Measurements from ENCODE around the gene STPG1.

DNA sequence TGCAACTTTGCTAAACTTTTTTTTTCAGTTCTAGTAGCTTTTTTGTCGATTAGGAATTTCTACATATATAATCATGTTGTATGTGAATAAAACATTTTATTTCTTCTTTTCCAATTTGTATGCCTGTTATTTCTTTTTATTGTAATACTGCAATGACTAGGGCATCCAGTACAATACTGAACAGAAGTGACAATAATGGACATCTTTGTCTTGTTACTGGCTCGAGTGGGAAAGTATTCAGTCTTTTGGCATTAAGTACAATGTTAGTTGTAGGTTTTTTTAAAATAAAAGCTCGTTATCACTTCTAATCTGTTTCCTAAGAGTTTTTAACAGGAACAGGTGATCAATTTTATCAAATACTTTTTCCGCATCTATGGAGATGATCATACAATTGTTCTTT, 9.8 kb downstream of the STPG1 start:
- TF ChIP-seq, protein P1, sequence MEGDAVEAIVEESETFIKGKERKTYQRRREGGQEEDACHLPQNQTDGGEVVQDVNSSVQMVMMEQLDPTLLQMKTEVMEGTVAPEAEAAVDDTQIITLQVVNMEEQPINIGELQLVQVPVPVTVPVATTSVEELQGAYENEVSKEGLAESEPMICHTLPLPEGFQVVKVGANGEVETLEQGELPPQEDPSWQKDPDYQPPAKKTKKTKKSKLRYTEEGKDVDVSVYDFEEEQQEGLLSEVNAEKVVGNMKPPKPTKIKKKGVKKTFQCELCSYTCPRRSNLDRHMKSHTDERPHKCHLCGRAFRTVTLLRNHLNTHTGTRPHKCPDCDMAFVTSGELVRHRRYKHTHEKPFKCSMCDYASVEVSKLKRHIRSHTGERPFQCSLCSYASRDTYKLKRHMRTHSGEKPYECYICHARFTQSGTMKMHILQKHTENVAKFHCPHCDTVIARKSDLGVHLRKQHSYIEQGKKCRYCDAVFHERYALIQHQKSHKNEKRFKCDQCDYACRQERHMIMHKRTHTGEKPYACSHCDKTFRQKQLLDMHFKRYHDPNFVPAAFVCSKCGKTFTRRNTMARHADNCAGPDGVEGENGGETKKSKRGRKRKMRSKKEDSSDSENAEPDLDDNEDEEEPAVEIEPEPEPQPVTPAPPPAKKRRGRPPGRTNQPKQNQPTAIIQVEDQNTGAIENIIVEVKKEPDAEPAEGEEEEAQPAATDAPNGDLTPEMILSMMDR (IDR thresholded peaks at IDR 0.05; ENCODE audit: low read length): no peak
- TF ChIP-seq EZH2 (optimal IDR thresholded peaks at IDR 0.05; ENCODE audit: low read depth, low read length): no peak
- no peak for TF ChIP-seq EZH2phosphoT487 (IDR thresholded peaks at IDR 0.05; ENCODE audit: low read length)
